GM12872 (cell line): ENCODE data around the gene RARB.

Experiments
- TF ChIP-seq, protein P1 (sequence below): IDR thresholded peaks from 3 replicates; pipeline ENCODE4 v1.5.1; 2011; ENCODE audit warnings: low read depth, mild to moderate bottlenecking, low read length, moderate library complexity; ENCODE audit not compliant: insufficient read depth

RARB gene

DNA sequence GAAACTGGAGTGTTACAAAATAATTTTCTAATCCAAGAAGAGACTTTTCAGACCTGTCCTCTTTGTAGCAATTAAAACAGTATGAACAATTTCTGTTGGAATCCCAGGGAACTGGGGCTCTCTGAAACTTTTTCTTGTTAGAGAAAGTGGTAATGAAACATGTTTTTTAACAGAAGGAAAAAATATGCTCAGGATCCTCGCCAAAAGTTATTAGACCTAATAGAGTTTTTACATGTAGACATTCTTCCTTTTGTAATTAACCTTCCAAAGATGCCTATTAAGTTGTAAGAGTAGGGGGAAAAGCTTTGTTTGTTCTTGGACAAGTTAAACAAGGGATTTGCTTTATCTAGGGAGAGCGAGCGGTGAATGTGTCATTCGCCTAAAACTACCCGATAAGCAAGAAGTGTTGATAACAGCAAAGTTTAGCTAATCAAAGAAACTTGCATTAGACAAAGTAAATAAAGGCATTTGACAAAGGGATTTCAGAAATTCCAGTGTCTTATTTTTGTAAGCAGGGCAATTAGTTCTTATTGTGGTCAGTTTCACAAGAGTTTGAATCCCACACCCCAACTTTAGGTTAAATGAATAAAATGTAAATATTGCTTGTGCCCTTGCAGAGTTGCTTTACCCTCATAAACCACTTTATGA is 2.3 kb downstream of the RARB start:
- TF ChIP-seq, protein P1, sequence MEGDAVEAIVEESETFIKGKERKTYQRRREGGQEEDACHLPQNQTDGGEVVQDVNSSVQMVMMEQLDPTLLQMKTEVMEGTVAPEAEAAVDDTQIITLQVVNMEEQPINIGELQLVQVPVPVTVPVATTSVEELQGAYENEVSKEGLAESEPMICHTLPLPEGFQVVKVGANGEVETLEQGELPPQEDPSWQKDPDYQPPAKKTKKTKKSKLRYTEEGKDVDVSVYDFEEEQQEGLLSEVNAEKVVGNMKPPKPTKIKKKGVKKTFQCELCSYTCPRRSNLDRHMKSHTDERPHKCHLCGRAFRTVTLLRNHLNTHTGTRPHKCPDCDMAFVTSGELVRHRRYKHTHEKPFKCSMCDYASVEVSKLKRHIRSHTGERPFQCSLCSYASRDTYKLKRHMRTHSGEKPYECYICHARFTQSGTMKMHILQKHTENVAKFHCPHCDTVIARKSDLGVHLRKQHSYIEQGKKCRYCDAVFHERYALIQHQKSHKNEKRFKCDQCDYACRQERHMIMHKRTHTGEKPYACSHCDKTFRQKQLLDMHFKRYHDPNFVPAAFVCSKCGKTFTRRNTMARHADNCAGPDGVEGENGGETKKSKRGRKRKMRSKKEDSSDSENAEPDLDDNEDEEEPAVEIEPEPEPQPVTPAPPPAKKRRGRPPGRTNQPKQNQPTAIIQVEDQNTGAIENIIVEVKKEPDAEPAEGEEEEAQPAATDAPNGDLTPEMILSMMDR, result no peak

DNA sequence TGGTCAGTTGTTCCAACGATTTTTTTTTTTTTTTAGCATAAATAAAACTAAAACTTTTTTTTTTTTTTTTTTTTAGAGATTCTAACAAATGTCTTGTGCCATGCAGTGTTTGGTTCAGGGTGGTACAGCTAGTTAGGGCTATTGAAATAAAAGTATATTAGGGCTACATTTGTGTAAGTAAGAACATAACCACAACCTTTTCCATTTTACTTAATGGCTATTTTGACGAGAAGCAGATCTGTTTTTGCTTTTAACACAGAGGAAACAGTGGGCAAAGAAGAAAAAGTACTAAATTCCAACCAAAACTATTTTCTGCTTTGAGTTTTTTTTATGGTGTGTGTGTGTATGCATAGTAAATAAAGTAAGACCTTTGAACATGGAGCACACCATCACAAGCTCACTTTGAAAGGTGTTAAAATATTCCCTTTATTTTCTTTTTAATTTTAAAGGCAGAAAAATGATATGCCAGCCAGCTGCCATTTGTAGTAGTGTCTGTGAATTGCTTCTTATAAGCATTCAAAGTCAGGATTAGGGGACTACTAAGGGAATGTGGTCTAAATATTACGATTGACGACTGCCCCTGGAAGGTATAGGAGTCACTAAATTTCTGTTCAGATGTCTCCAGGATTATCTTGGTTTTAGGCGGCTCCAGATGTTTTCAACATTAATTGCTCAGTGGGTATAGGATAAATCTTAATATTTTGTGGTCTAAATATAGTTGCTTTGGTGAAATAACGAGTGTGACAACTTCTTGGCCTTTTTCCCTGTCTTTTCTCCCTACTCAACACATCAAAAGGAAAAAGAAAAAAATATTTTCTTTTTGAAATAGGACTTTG is 3.1 kb downstream of the RARB start:
- TF ChIP-seq, protein P1, result no peak

DNA sequence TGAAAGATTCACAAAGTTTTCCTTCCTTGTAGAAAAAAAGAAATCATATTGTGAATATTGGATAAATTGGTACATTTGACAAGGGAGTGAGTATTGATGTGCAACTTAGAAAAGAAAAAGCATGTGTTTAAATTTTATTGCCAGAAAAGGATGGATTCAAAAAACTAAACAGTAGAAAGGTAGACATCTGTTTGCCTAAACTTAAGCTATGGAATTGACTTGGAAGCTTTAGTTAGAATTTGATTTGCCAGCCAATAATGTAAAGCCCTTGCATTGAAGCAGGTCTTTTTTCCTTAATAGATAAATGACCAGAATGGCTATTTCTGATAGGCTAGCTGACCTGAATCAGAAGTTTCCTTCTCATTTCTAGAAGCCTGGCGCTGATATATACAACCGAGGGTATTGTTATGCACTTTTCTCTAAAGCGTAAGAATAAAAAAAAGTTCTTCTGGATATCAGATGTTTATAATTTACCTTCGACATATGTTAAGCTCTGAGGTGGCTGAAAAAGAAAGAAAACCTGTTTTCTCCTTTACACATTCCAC is 4.2 kb downstream of the RARB start:
- TF ChIP-seq, protein P1, result no peak

DNA sequence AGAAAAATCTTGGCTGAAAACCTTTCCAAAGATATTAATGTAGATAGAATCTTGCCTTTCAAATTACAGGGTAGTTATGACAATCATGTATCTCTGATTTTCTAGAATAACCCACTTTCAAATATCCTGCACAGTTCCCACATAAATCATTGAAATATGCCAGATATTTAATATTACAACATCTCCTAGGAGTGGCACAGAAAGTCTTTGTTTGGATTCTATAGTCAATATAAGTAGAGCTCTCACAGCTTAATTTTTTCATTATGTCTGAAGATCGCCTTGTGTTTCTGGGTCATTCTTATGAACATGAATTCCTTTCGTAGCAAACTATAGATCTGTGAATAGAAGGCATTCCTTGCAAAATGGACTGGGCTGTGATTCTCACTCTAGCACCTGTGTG is 5.0 kb downstream of the RARB start:
- TF ChIP-seq, protein P1, result no peak

DNA sequence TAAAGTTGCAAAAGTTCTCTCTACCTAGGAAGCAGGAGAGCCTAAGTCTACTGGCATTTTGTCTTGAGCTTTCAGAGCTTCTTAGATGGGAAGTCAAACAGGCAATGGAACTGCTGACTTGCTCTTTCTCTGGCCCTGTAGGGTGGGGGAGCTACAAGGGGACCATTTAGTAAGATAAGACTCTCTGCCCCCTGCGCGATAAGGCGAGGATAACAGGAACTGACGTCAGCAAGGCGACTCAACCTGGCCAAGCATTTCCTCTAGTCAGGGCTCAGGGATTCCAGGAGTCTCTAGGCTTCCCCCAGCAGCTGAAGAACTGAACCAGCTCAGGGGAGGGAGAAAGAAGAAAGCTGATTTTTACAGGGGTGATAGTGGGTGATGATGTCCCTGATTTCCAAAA is 5.8 kb downstream of the RARB start:
- TF ChIP-seq, protein P1, result no peak

DNA sequence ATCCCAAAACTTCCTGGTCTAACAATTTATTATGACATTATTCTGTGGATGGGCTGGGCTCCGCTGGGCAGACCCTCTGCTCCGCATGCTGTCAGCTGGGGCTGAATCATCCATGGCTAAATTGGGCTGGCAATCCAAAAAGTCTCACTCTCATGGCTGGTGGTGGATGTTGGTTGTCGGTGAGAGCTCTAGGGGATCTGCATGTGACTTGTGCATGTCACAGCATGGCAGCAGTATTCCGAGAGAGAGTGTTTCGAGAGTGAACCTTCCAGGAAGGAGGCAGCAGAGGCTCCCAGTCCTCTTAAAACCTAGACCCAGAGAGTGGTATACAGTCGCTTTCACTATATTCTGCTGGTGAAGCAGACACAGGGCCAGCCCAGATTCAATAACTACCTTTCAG is 9.9 kb downstream of the RARB start:
- TF ChIP-seq, protein P1, result no peak

DNA sequence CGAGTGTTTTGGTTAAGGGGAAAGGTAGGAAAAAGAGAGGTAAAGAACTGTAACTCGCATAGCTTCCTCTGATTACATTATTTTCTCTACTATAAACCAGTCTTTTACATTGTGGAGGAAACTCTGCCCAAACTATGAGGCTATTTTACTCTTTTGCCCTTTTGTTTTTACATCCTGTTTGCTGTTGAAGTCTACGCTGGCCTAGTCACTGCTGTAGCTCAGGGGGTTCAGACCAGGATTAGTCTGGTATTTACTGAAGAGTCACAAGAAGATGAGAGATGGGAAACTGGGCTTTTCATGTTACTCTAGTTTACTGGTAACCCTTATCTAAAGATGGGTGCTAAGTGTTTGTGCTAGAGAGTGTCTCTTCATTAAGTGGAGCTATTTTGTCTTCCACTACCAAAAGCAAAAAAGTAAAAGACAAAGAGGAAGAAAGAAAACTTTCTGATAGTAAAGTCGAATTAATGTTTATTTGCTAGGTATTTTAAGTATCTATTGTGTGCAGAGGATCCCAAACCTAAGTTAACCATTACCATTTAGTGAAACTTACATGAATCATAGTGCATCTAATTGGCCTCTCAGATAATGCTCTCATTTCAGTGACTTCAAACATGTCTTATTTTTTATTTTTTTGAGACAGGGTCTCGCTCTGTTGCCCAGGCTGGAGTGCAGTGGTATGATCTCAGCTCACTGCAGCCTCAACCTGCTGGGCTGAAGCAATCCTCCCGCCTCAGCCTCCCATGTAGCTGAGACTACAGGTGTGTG is 10.9 kb downstream of the RARB start:
- TF ChIP-seq, protein P1, result no peak
